Measurements from ENCODE around the gene CPNE5. TPM values are rescaled to one million over a fixed set of nuclear protein-coding genes. Genes with fewer than 3 reads are reported as not detected.

The CPNE5 gene
- total and polyA plus RNA-seq, 2 of the 4 experiments (the other 2 are of a cell fraction): 0.07 TPM; not detected in 1

DNA sequence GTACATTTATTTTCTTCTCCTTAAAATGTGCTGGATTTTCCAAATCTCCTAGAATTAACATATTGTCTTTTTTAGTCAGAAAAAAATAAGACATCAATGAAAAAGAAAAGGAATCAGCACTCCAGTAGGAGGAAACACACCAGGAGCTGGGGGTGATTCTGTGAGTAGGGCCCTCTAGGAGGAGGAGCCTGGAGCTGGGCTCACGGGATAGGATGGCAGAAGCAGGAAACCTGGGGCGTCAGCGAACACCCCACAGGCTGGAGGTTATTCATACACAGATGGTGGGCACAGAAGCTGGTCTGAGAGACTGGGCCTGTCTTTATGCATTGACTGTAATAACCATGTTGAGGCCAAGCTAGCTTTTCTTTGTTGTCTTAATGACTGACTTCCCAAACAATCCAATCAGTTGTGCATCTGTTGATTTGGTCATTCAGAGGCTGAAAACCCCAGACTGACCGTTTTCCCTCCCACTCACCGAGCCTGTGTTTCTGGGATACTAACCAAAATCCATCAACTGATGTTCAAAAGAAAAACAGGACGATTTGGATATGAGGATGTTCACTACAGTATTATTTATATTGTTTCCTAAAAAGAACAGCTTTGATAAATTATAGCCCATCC is 53.1 kb downstream of the CPNE5 start:
- Histone ChIP-seq H3K27ac (ENCODE audit: insufficient read depth, low read length) (no peak overlapping the region), H4K91ac (ENCODE audit: insufficient read depth, low read depth, low read length) (no peak overlapping the region), H2AK9ac (replicated peaks; ENCODE audit: low read depth, low read length, poor library complexity) (no peak overlapping the region), H3K18ac (ENCODE audit: low read depth, low read length) (no peak overlapping the region), H3K27me3 (ENCODE audit: control insufficient read depth, insufficient read depth, low read length) (peaks cover 28% of the 10 kb centered on the region), H3K4me1 (ENCODE audit: control insufficient read depth, insufficient read depth, low read length) (no peaks in the 10 kb centered on the region), H2BK20ac (ENCODE audit: low read depth, low read length) (no peak overlapping the region), H3K79me1 (ENCODE audit: low read depth in 1 of 2, low read length in 2 of 2) (no peaks in the 10 kb centered on the region), H2AK5ac (ENCODE audit: low read depth, low read length) (no peak overlapping the region), H3K9ac (ENCODE audit: low read depth, low read length) (no peak overlapping the region), H3K14ac (replicated peaks; ENCODE audit: low read depth, low read length) (no peak overlapping the region), H2BK15ac (ENCODE audit: low read depth, low read length) (no peak overlapping the region), H3K56ac (ENCODE audit: extremely low read depth, insufficient read depth, low read length) (no peak overlapping the region), H2BK120ac (ENCODE audit: low read depth, low read length) (no peak overlapping the region), H4K5ac (ENCODE audit: low read depth, low read length) (no peak overlapping the region), H3K9me3 (ENCODE audit: control insufficient read depth, insufficient read depth, low read length) (no peaks in the 10 kb centered on the region), H4K20me1 (ENCODE audit: insufficient read depth, low read length) (no peaks in the 10 kb centered on the region), H4K8ac (ENCODE audit: low read depth in 2 of 2, low read length in 2 of 2) (no peak overlapping the region), H3K36me3 (ENCODE audit: control insufficient read depth, insufficient read depth, low read length) (no peaks in the 10 kb centered on the region), H3K4me3 (ENCODE audit: insufficient read depth, low read depth, low read length) (no peak overlapping the region), H3K9me1 (ENCODE audit: insufficient read depth, low read length) (no peaks in the 10 kb centered on the region), H3K4me2 (ENCODE audit: low read depth, low read length) (no peak overlapping the region), H3K4ac (ENCODE audit: low read depth, low read length) (no peak overlapping the region), H2BK5ac (ENCODE audit: low read depth, low read length, poor library complexity, severe bottlenecking) (no peak overlapping the region), H3K23ac (ENCODE audit: low read depth, low read length) (no peak overlapping the region), H2AFZ (replicated peaks; ENCODE audit: low read length, poor library complexity) (no peak overlapping the region)
- WGBS, 2 experiments (ENCODE audit: extremely low coverage in 2 of 2, insufficient read length in 1 of 2): no CpG with 5 or more reads among the region's 6 CpGs
- no peak for ATAC-seq (ENCODE audit: low read depth)
- in situ Hi-C loops (cut with MboI; ENCODE audit: low sequenced_read_pairs) (no loop called here), dilution Hi-C loops (cut with HindIII; ENCODE audit: low sequenced_read_pairs, unreplicated experiment) (no loop called here), intact Hi-C loops (cut with micrococcal nuclease) (no loop called here)
- no TSS peak for BruUV-seq (replicated peaks)
- DNase-seq: peak; percentile 4
- POLR2A ChIA-PET (ENCODE audit: unreplicated experiment): interaction anchor here (0.5 kb wide), 1 partner anchor 13 kb away, joined by 3 read pairs; no protein-coding TSS in a partner anchor
- CTCF ChIA-PET: interaction anchor here (1.2 kb wide), 1 partner anchor 232 kb away, joined by 3 read pairs; no protein-coding TSS in a partner anchor
- TF ChIP-seq MAZ (IDR thresholded peaks at IDR 0.05; ENCODE audit: borderline replicate concordance, low read depth, low read length): no peak
- no peak for TF ChIP-seq NFE2L2 (IDR thresholded peaks at IDR 0.05; ENCODE audit: low read depth, low read length)
- TF ChIP-seq, protein P1, sequence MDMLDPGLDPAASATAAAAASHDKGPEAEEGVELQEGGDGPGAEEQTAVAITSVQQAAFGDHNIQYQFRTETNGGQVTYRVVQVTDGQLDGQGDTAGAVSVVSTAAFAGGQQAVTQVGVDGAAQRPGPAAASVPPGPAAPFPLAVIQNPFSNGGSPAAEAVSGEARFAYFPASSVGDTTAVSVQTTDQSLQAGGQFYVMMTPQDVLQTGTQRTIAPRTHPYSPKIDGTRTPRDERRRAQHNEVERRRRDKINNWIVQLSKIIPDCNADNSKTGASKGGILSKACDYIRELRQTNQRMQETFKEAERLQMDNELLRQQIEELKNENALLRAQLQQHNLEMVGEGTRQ (IDR thresholded peaks at IDR 0.05; ENCODE audit: low read depth, low read length): no peak
- no peak for TF ChIP-seq RCOR1 (IDR thresholded peaks at IDR 0.05; ENCODE audit: insufficient replicate concordance, low read length)
- TF ChIP-seq CHD1 (IDR thresholded peaks at IDR 0.05; ENCODE audit: low read depth, low read length): no peak
